H1 (cell line): ENCODE measurements around the gene DKKL1. TPM values are rescaled to one million over a fixed set of nuclear protein-coding genes. Genes with fewer than 3 reads are reported as not detected.

Experiments
- CHD7 ChIP-seq: fragments of 300-600 bp; sonication (generic); IDR thresholded peaks from 2 replicates; pipeline ENCODE4 v1.7.1; 2012; ENCODE audit warnings: low read length, moderate library complexity, mild to moderate bottlenecking, inconsistent platforms; ENCODE audit not compliant: insufficient replicate concordance
- polyA plus RNA-seq, 7 experiments: library from polyadenylated mRNA; depleted of rRNA in 3 of 7; stranded (reverse) in 5 of 7; unstranded in 2 of 7; fragments of >200 nt in 5 of 7; fragments of 200-250 nt in 2 of 7; gene quantifications; 1 replicate in 5 of 7; 2 replicates in 1 of 7; 4 replicates in 1 of 7; pipeline versions ENCODE4 v1.2.1 to v1.2.3, GENCODE V29; 2011 to 2013; ENCODE audit warnings: missing spikeins in 2 of 7, mixed read lengths in 2 of 7
- total RNA-seq: library from RNA; stranded (reverse); fragmentation: NEBNext Ultra II Directional; extraction: Animal tissue kit (Norgen Biotek cat#: 25700); gene quantifications from 2 replicates; pipeline ENCODE4 v1.2.1, GENCODE V29; 2021

The DKKL1 gene
- total and polyA plus RNA-seq, 2 of the 8 experiments (the other 6 are each of a cell fraction or from before 2014, with no cell fraction given), result 2.6 to 6.8 TPM

GRCh38 chr19:49318296-49318695 lies 45.4 kb upstream of the DKKL1 start (continued):
- no peak for TF ChIP-seq CHD7
